Measurements from ENCODE around the gene XPOT.

The XPOT gene

GRCh38 chr12:64468966-64469365 is 64.8 kb downstream of the XPOT start:
- H2AFZ ChIP-seq (ENCODE audit: low read length), result no peak overlapping the region
- H4K20me1 ChIP-seq (ENCODE audit: insufficient read depth, low read length, poor library complexity, severe bottlenecking), result no peaks in the 10 kb centered on the region
- H3K36me3 ChIP-seq (ENCODE audit: insufficient read depth, low read length), result peaks cover 70% of the 10 kb centered on the region
- H3K4me2 ChIP-seq (ENCODE audit: low read depth, low read length, poor library complexity, severe bottlenecking), result no peak overlapping the region
- no peaks in the 10 kb centered on the region for H3K79me2 ChIP-seq (ENCODE audit: insufficient read depth, low read length)
- H3K4me3 ChIP-seq (ENCODE audit: low read length, poor library complexity, severe bottlenecking), result no peak overlapping the region
- H3K9ac ChIP-seq (ENCODE audit: low read depth, low read length, poor library complexity, severe bottlenecking), result no peak overlapping the region
- H3K9me3 ChIP-seq (ENCODE audit: insufficient read depth, low read depth, low read length), result no peaks in the 10 kb centered on the region
- TF ChIP-seq CTCF (conservative IDR thresholded peaks at IDR 0.05; ENCODE audit: low read length), result no peak
- TF ChIP-seq EZH2phosphoT487 (IDR thresholded peaks at IDR 0.05; ENCODE audit: borderline replicate concordance), result no peak
- no peaks in the 10 kb centered on the region for H3K4me1 ChIP-seq (ENCODE audit: insufficient read depth, low read length, poor library complexity, severe bottlenecking)
- H3K9me2 ChIP-seq (replicated peaks; ENCODE audit: low read depth, low read length), result no peaks in the 10 kb centered on the region
- no peaks in the 10 kb centered on the region for H3K27me3 ChIP-seq (ENCODE audit: insufficient read depth, low read length, poor library complexity, severe bottlenecking)
- H3F3A ChIP-seq (ENCODE audit: low read depth), result no peaks in the 10 kb centered on the region

GRCh38 chr12:64469455-64470142 is 65.4 kb downstream of the XPOT start:
- Histone ChIP-seq H4K20me1 (ENCODE audit: insufficient read depth, low read length, poor library complexity, severe bottlenecking) (no peaks in the 10 kb centered on the region), H2AFZ (ENCODE audit: low read length) (no peak overlapping the region), H3K36me3 (ENCODE audit: insufficient read depth, low read length) (peaks cover 69% of the 10 kb centered on the region), H3K4me1 (ENCODE audit: insufficient read depth, low read length, poor library complexity, severe bottlenecking) (no peaks in the 10 kb centered on the region), H3K4me2 (ENCODE audit: low read depth, low read length, poor library complexity, severe bottlenecking) (no peak overlapping the region), H3K27me3 (ENCODE audit: insufficient read depth, low read length, poor library complexity, severe bottlenecking) (no peaks in the 10 kb centered on the region), H3K4me3 (ENCODE audit: low read length, poor library complexity, severe bottlenecking) (no peak overlapping the region), H3K9ac (ENCODE audit: low read depth, low read length, poor library complexity, severe bottlenecking) (no peak overlapping the region), H3K79me2 (ENCODE audit: insufficient read depth, low read length) (no peaks in the 10 kb centered on the region), H3K9me3 (ENCODE audit: insufficient read depth, low read depth, low read length) (no peaks in the 10 kb centered on the region), H3K9me2 (replicated peaks; ENCODE audit: low read depth, low read length) (no peaks in the 10 kb centered on the region), H3F3A (ENCODE audit: low read depth) (no peaks in the 10 kb centered on the region)
- TF ChIP-seq EZH2phosphoT487 (IDR thresholded peaks at IDR 0.05; ENCODE audit: borderline replicate concordance), result no peak
- no peak for TF ChIP-seq CTCF (conservative IDR thresholded peaks at IDR 0.05; ENCODE audit: low read length)

- Histone ChIP-seq H3K9ac (ENCODE audit: low read depth, low read length, poor library complexity, severe bottlenecking) (no peak overlapping the region), H4K20me1 (ENCODE audit: insufficient read depth, low read length, poor library complexity, severe bottlenecking) (no peaks in the 10 kb centered on the region), H3K27me3 (ENCODE audit: insufficient read depth, low read length, poor library complexity, severe bottlenecking) (no peaks in the 10 kb centered on the region), H3K79me2 (ENCODE audit: insufficient read depth, low read length) (no peaks in the 10 kb centered on the region), H3K9me2 (replicated peaks; ENCODE audit: low read depth, low read length) (no peaks in the 10 kb centered on the region), H3K36me3 (ENCODE audit: insufficient read depth, low read length) (peaks cover 69% of the 10 kb centered on the region), H3K4me2 (ENCODE audit: low read depth, low read length, poor library complexity, severe bottlenecking) (no peak overlapping the region), H3K4me3 (ENCODE audit: low read length, poor library complexity, severe bottlenecking) (no peak overlapping the region), H2AFZ (ENCODE audit: low read length) (no peak overlapping the region), H3K9me3 (ENCODE audit: insufficient read depth, low read depth, low read length) (no peaks in the 10 kb centered on the region), H3K4me1 (ENCODE audit: insufficient read depth, low read length, poor library complexity, severe bottlenecking) (no peaks in the 10 kb centered on the region), H3F3A (ENCODE audit: low read depth) (no peaks in the 10 kb centered on the region)
- TF ChIP-seq CTCF (conservative IDR thresholded peaks at IDR 0.05; ENCODE audit: low read length) (no peak), EZH2phosphoT487 (IDR thresholded peaks at IDR 0.05; ENCODE audit: borderline replicate concordance) (no peak)
These were observed 66.3 kb downstream of the XPOT start for GRCh38 chr12:64470495-64470894.
